ENCODE measurements around the gene MPLKIP. TPM values are rescaled to one million over a fixed set of nuclear protein-coding genes. Genes with fewer than 3 reads are reported as not detected.
"Not testable (repeated sequence)": the region's sequence is repeated elsewhere in the genome, so short reads cannot be mapped to it uniquely, and the experiment has no call there.

Gene MPLKIP
- polyA plus RNA-seq, 3 donors = 42.7 to 48.3 (median 45.2) TPM

DNA sequence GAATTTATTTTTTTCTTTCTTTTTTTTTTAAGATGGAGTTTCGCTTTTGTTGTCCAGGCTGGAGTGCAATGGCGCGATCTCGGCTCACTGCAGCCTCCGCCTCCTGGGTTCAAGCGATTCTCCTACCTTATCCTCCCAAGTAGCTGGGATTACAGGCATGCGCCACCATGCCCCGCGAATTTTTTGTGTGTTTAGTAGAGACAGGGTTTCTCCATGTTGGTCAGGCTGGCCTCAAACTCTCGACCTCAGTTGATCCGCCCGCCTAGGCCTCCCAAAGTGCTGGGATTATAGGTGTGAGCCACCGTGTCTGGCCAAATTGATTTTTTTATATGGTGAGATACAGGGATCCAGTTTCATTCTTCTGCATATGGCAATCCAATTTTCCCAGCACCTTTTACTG is 5.5 kb upstream of the MPLKIP start:
- not testable (repeated sequence) for DNase-seq

DNA sequence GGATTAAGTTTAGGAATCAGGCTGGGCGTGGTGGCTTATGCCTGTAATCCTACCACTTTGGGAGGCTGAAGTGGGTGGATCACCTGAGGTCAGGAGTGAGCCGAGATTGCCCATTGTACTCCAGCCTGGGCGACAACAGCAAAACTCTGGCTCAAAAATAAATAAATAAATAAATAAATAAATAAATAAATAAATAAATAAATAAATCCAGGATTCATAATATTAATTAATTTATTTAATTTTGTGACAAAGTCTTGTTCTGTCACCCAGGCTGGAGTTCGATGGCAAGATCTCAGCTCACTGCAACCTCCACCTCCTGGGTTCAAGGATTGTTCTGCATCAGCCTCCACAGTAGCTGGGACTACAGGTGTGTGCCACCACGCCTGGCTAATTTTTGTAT is 4.6 kb upstream of the MPLKIP start:
- no peak for DNase-seq

DNA sequence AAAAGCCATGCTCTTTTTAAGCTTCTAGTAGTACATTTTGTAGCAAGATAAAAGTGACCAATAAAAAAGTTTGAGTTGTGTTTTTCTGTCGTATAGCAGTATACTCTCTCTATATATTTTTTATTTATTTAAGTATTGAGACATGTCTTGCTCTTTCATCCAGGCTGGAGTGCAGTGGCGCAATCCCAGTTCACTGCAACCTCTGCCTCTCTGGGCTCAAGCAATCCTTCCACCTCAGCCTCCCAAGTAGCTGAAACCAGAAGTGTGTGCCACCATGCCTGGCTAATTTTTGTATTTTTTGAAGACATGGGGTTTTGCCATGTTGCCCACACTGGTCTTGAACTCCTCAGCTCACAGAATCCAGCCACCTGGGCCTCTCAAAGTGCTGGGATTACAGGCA is 3.1 kb upstream of the MPLKIP start:
- DNase-seq = no peak

DNA sequence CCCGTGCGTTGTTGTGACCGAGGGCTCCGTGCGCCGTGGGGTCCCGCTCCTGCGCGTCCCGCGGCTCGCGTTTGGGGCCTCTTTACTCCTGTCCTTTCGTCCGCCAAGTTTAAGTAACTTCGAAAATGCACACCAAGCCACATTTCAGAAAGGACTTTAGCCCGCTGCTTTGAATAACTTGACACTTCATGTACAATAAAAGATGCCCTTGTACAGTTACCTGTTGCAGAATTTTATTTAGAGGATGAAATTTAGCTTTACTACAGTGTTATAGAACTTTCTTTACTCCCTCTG is 842 bp upstream of the MPLKIP start:
- DNase-seq = peak; percentile 40

DNA sequence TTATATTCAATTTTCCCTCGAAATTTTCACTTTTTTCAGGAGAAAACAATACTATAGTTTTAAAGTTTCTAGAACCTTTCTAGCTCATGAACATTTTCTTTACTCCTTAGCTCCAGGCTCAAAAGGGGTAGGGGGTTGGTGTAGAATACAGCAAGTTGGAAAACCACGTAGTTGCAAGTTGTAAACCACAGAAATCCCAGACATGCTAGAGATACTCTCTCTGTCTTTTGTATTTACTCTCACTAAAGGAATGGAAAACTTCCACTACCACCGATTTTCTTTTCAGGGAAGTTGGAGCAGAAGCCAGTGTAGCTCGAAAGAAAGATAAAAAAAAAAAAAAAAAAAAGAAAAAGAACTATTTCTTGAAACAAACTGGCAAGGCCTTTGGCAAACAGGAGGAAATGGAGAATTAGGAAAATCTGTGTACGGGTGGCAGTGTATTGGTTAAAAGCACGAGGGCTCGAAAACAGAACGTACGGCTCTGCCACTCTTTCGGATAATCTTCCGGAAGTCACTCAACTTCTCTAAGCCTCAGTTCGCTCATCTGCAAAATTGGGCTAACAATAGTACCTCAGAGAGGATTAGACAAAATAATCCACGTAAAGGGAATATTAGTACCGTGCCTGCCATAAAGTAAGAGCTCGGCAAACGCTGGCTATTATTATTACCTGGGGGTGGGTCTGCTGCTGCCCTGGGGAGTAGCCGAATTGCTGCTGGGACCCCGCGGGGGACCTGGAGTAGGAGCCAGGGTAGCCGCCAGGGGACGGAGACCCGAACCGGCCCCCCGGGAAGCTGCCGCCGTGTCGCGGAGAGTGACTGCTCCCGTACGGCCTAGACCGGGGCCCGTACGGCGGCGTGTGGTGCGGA is 628 bp downstream of the MPLKIP start:
- peak; percentile 5 for DNase-seq

DNA sequence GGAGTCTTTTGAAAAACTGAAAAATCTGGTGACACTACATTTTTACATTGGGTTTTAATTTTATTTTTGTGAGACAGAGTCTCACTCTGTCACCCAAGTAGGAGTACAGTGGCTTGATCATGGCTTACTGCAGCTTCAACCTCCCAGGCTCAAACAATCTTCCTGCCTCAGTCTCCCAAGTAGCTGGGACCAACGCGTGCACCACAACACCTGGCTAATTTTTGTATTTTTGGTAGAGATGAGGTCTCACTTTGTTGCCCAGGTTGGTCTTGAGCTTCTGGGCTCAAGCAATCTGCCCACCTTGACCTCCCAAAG is 11.5 kb downstream of the MPLKIP start:
- DNase-seq = no peak

DNA sequence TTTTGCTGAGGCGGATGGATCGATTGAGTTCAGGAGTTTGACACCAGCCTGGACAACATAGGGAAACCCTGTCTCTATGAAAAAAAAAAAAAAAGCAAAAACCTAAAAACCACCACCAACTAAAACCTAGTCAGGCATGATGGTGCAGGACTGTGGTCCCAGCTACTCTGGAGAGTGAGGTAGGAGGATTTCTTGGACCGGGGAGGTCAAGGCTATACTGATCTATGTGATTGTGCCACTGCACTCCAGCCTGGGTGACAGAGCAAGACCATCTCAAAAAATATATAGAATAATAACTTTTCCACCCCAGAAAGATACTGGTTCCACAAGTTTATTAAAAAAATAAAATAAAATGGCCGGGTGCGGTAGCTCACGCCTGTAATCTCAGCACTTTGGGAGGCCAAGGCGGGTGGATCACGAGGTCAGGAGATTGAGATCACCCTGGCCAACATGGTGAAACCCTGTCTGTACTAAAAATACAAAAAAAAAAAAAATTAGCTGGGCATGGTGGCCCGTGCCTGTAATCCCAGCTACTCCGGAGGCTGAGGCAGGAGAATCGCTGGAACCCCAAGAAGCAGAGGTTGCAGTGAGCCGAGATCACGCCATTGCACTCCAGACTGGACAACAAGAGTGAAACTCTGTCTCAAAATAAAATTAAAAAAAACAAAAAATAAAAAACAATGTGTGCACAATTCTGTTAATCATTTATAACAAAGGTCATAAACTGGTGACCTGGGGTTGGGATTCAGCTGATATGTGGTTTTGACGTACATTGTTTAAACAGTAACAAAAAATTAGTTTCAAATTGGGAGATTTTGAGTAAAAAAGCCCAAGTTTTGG is 12.1 kb downstream of the MPLKIP start:
- DNase-seq = not testable (repeated sequence)

DNA sequence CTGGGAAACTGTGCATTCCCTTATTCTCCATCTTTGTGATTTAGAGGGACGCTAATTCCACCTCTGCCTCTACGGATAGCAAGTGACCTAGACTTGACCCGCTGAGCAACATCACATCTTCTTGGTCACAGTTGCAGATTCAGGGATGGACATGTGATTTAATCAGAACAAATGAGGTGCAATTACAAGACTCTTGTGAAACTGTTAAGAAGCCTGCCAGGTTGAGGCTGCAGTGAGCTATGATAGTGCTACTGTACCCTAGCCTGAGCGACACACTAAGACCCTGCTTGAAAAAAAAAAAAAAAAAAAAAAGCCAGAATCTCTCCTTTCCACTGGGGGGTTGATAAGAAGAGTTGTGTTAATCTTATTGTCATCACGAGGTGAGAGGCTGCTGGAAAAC is 14.4 kb downstream of the MPLKIP start:
- DNase-seq = no peak

DNA sequence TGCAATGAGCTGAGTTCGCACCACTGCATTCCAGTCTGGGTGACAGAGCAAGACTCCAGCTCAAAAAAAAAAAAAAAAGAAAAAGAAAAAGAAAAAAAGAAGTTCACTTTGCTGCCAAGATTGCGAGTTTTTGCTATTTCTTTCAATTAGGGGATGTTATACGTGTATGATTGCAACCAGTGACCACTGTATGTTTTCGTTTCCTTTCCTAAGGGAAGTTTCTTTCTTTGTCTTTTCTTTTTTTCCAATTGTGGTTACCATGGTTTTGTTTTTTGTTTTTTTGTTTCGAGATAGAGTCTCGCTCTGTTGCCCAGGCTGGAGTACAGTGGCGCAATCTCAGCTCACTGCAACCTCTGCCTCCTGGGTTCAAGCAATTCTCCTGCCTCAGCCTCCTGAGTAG is 16.2 kb downstream of the MPLKIP start:
- not testable (repeated sequence) for DNase-seq

DNA sequence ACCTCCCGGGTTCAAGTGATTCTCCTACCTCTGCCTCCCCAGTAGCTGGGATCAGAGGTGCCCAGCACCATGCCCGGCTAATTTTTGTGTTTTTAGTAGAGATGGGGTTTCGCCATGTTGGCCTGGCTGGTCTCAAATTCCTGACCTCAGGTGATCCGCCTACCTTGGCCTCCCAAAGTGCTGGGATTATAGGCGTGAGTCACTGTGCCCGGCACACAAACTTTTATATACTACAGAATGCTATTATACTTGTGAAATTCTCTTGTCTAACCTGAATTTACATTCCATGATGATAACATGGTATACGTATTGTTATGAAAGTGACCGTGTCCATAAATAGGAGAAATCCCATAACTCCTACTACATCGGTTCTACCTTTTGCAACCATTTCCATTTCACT is 17.2 kb downstream of the MPLKIP start:
- not testable (repeated sequence) for DNase-seq

DNA sequence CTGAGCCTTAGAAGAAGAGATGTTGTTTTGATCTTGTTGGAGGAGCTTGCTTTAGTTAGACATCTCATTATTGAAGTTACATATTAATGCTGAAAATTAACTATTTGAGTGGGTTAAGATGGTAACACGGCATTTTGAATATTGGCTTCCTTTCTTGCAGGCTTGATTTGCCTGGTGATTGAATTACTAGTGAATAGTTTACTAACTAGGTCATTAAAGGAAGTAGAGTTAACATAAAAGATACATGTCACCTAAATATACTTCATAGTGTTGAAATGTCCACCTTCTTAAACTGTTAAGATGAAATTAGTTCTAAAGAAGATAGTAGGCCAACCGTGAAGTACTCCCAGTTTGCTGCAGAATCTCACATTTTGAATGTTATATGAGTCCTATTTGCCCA is 18.5 kb downstream of the MPLKIP start:
- no peak for DNase-seq

DNA sequence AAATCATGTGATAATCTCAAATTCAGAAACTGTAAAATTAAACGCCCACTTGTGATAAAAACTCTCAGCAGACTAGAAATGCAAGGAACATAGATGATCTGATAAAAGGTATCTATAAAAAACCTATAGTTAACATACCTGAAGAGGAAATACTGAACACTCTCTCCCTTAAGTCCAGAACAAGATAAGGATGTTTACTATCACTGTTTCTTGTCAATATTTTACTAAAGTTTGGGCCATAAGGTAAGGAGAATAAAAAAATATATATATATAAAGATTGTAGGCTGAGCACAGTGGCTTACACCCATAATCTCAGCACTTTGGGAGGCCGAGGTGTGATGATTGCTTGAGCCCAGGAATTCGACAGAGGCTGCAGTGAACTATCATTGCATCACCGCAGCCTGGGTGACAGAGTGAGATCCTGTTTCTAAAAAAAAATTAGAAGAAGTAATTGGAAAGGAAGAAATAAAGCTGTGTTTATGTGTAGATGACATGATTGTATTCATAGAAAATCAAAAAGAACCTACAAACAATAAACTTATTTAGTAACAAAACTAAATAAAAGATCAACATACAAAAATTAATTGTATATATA is 28.4 kb downstream of the MPLKIP start:
- DNase-seq = no peak

DNA sequence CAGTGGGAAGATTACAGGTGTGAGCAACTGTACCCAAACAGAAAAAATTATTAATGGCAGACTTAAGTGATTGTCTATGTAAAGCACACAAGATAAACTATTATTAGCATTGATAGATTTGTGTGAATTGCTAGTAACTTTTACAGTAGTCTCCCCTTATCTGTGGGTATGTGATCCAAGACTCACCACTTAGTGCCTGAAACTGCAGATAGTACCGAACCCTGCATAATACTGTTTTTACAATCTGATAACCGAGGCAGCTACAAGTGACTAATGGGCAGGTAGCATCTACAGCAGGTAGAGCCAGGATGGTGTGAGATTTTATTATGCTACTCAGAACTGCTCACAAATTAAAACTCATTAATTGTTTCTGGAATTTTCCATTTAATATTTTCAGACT is 31.5 kb downstream of the MPLKIP start:
- no peak for DNase-seq

DNA sequence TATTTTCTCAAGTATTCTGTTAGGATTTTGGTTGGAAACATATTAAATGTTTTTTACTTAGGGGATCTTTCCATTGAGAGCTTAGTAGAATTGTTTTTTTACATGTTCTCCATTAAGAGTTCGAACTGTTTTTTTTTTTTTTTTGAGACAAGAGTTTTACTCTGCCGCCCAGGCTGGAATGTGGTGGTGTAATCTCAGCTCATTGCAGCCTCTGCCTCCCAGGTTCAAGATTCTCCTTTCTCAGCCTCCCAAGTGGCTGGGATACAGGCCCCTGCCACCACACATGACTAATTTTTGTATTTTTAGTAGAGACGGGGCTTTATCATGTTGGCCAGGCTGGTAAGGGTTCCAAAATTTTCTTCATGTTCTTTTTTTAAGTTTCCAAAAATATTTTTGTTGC is 33.2 kb downstream of the MPLKIP start:
- no peak for DNase-seq

DNA sequence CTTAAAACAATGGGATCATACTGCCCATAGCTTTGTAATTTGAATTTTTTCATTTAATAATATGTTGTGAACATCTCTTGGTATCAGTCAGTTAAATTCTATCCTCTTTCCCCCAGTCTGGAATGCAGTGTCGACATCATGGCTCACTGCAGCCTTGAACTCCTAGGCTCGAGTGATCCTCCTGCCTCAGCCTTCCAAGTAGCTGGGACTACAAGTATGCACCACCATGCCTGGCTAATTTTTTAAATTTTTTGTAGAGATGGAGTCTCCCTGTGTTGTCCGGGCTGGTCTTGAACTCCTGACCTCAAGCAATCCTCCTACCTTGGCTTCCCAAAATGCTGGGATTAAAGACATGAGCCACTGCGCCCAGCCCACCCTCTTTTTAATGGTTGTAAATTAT is 34.6 kb downstream of the MPLKIP start:
- DNase-seq = no peak

DNA sequence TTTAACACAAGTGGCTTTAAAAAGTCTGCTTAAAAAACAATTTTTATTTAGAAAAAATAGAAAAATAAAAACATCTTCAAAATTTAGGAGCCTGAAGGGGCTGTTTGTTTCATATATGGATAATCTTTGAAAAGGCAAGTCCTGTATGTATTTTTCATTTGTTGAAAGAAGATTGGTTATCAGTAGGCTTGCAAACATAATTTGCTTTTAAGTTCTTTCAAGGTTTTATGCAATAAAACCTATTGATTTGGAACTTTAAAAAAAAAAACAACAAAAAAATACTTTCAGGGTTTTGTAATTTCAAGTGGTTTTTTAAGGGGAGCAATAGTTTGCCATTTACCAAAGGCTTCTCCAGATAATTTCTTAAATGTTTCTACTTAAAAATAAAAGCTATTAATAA is 35.6 kb downstream of the MPLKIP start:
- no peak for DNase-seq

DNA sequence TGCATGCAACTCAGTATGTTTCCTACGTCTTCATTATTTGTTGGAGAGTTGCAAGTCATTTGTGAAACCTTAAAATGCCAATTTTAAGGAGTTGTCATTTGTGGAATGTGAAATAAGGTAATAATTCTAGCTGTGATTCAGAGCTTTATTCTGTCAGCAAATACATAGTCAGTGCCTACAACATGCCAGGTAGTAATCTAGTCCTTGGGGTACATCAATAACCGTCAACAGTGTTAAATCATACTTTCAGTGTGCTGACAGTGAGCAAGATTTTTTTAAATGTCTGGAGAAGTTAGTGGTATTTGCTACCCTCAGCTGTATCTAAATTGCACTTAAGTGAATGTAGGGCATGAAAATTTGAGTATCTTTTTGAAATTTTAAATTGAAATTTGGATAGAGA is 36.7 kb downstream of the MPLKIP start:
- DNase-seq = no peak

DNA sequence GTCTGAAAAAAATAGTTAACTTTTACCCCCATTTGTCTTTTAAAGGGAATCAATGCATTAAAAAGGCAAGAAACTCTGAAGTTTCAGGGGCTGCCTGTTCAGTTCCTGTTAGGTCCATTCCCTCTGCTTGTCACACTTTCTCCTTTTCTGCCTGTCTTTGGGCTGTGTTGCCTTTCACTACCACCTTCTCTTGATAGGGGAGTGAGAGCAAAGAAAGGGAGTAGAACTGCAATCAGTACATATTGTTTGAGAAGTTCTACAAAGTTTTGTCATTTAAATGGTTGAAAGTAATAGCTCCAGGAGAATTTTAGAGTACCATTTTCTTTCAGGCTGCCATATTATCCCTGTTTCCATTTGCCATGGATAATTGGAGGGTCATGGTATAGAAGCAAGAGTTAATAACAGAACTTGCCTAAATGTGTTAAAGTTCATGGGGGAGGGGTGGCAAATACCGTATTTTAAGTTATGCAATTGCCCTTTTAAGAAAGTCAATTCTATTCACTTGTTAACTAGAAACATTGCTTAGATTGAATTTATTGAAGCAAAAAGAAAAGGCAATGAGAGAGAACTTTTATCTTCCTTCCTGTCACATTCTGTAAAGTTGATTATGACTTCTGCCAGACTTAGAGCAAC is 38.6 kb downstream of the MPLKIP start:
- DNase-seq = no peak

DNA sequence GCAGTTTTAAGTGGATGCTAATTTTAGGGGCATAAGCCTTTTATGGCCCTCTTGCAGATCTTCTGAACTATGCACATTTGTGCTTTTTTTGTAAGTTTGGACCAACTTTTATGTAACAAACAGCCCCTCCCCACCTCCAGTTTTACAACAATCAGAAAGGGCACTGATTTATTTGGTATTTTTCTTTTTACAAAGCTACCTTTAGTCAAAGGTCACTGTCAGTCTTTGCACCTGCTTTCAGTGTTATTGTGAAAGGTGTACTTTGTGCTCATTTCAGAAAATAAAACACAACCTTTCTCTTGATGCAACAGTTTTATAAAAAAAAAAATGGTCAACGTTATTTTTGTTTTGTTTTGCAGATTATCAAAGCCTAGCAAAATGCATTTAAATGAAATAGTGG is 39.2 kb downstream of the MPLKIP start:
- no peak for DNase-seq

DNA sequence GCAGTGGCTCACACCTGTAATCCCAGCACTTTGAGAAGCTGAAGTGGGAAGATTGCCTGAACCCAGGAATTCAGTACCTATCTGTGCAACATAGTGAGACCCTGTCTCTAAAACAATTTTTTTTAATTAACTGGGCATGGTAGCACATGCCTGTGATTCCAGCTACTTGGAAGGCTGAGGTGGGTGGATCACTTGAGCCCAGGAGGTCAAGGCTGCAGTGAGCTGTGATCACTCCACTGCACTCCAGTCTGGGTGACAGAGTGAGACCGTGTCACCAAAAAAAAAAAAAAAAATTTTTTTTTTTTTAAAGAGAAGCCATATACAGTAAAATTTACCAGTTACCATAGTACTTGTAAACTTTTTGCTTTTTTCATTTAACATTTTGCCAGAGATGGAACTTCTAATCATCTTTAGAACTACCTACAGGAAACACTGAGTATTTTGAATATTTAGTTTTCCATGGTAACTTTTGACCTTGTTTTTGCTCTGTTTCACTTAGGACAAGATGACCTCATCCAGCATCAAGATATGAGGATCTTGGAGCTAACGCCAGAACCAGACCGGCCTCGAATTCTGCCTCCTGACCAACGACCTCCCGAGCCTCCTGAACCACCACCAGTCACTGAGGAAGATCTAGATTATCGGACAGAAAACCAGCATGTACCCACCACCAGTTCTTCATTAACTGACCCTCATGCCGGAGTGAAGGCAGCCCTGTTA is 40.6 kb downstream of the MPLKIP start:
- no peak for DNase-seq

DNA sequence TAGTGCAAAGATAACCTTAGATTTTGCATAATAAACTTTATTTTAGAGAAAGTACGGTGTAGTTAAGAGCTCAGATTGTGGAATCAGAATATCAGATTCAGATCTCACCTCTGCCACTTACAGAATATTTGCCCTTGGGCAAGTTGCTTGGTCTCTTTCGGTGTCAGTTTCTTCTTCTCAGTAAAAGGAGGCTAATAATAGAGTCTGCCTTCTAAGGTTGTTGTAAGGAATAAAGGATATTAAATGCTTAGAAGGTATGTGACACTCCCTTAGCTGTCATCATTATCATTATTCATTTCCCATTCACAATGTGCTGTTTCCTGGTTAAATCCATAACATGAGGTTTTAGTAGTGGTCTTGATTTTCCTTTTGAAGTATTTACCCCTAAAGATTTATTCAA is 42.2 kb downstream of the MPLKIP start:
- no peak for DNase-seq

DNA sequence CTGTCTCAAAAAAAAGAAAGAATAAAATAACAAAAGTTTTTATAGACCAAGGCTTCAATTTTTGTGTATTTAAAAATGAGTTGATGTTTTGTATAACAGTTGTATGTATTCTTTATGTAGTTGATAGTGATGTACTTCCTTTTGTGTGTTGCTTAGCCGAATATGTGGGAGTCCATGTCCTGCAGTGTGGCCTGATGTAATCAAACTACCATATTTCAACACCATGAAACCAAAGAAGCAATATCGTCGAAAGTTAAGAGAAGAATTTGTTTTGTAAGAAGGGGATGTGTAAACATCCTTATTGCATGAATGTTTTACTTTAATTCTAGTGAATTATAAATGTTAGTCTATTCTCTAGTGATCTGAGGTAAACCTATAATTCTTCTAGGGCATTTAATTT is 56.6 kb downstream of the MPLKIP start:
- no peak for DNase-seq

All from renal pelvis (tissue), 4 donors.